ENCODE data around the gene AP1M2. TPM values are rescaled to one million over a fixed set of nuclear protein-coding genes. Genes with fewer than 3 reads are reported as not detected.
A peak's percentile ranks its signal among the peaks of the same experiment; 100 is the strongest.
"Not testable (repeated sequence)": the region's sequence is repeated elsewhere in the genome, so short reads cannot be mapped to it uniquely, and the experiment has no call there.

Gene AP1M2
- total and polyA plus RNA-seq, 7 experiments from 2014 or later: not detected

DNA sequence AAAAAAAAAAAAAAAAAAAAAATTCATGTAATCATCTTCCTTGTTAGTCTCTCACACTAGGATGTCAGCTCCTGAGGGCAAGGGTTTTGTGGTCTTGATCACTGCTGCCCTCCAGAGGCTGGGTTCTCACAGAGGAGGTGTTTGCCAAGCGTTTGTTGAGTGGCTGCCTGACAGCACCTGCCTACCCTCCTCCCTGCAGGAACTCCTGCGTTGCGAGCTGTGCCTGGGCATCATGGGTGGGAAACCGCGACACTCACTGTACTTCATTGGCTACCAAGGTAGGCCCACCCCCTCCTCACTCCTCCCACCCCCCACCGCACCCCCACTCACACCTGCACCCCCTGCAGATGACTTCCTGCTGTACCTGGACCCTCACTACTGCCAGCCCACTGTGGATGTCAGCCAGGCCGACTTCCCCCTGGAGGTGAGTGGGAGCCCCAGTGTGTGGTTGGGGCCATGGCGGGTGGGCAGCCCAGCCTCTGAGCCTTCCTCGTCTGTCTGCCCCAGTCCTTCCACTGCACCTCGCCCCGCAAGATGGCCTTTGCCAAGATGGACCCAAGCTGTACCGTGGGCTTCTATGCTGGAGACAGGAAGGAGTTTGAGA lies 35.3 kb downstream of the AP1M2 start:
- peaks cover 0 to 32% (median 7%) of the 10 kb centered on the region in 5 donors for H3K36me3 Mint-ChIP-seq
- CTCF ChIA-PET: interaction anchor here (0.7 to 2.2 kb wide), 3 partner anchors 19 to 218 kb away, joined by 3 to 6 read pairs (median 5); no protein-coding TSS in a partner anchor

DNA sequence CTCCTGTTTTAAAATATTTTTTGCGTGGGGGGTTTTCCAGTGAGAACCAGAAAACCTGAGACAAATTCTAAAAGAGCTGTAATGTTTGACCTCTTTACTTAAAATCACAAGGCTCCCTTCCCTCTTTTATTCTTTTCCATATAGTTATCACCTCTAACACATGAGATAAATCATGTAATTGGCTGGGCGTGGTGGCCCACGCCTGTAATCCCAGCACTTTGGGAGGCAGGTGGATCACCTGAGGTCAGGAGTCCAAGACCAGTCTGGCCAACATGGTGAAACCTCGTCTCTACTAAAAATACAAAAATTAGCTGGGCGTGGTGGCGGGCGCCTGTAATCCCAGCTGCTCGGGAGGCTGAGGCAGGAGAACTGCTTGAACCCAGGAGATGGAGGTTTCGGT lies 36.1 kb downstream of the AP1M2 start:
- H3K4me3 ChIP-seq (ENCODE audit: low read length); H3K27ac ChIP-seq (ENCODE audit: low read depth, low read length); H3K27me3 Mint-ChIP-seq; H3K27me3 ChIP-seq (ENCODE audit: control insufficient read depth in 2 of 2, insufficient read depth in 2 of 2, low read length in 2 of 2); ATAC-seq; DNase-seq; H3K4me3 Mint-ChIP-seq; H3K9me3 Mint-ChIP-seq; H3K9me3 ChIP-seq (ENCODE audit: control insufficient read depth in 2 of 3, low read length in 3 of 3): not testable (repeated sequence)
- H3K4me1 ChIP-seq (ENCODE audit: control insufficient read depth in 2 of 2, insufficient read depth in 2 of 2, low read length in 2 of 2): peaks cover 41 to 50% of the 10 kb centered on the region in 2 donors
- Mint-ChIP-seq H3K36me3 (peaks cover 0 to 30% (median 7%) of the 10 kb centered on the region in 5 donors), H3K27ac (peak overlapping the region in 6 of 9 donors; percentile 16 to 96 (median 45)), H3K4me1 (peaks cover 22 to 60% (median 38%) of the 10 kb centered on the region in 7 donors)
- intact Hi-C loops (cut with micrococcal nuclease): loop anchor here (1.0 to 5.0 kb wide), 3 partner anchors 41 to 46 kb away; no protein-coding TSS in a partner anchor
- POLR2A ChIA-PET: interaction anchor here (0.6 to 6.8 kb wide), 7 partner anchors 10 to 285 kb away, joined by 3 to 77 read pairs (median 4); partner anchors contain the start of genes CDKN2D, KRI1 and TMED1
- CTCF ChIA-PET: interaction anchor here (0.7 kb wide), 1 partner anchor 218 kb away, joined by 3 read pairs; no protein-coding TSS in a partner anchor
- peaks cover 13 to 75% (median 19%) of the 10 kb centered on the region in 3 experiments for H3K36me3 ChIP-seq (ENCODE audit: control insufficient read depth in 2 of 3, insufficient read depth in 3 of 3, low read length in 3 of 3)

More for the DNA sequence above, 35.3 kb downstream of the AP1M2 start:
- peak overlapping the region in 2 of 10 donors; percentile 25 to 42 for H3K4me3 Mint-ChIP-seq
- DNase-seq (peak in 6 of 9 donors; percentile 23 to 42 (median 35)), ATAC-seq (peak; percentile 24)
- Histone ChIP-seq H3K9me3 (ENCODE audit: control insufficient read depth in 2 of 3, low read length in 3 of 3) (no peaks in the 10 kb centered on the region), H3K36me3 (ENCODE audit: control insufficient read depth in 2 of 3, insufficient read depth in 3 of 3, low read length in 3 of 3) (peaks cover 18 to 79% (median 20%) of the 10 kb centered on the region in 3 experiments), H3K4me3 (ENCODE audit: low read length) (no peak overlapping the region), H3K27me3 (ENCODE audit: control insufficient read depth in 2 of 2, insufficient read depth in 2 of 2, low read length in 2 of 2) (no peaks in the 10 kb centered on the region), H3K27ac (ENCODE audit: low read depth, low read length) (peak overlapping the region; percentile 66), H3K4me1 (ENCODE audit: control insufficient read depth in 2 of 2, insufficient read depth in 2 of 2, low read length in 2 of 2) (peaks cover 41 to 54% of the 10 kb centered on the region in 2 donors)
- H3K4me1 Mint-ChIP-seq: peaks cover 22 to 63% (median 41%) of the 10 kb centered on the region in 7 donors
- POLR2A ChIA-PET: interaction anchor here (0.6 to 6.8 kb wide), 12 partner anchors 9 to 355 kb away, joined by 3 to 77 read pairs (median 4); partner anchors contain the start of genes CDKN2D, KRI1 and TMED1
- H3K27ac Mint-ChIP-seq: peak overlapping the region; percentile 44 to 96 (median 76)
- no peaks in the 10 kb centered on the region for H3K9me3 Mint-ChIP-seq
- H3K27me3 Mint-ChIP-seq: no peaks in the 10 kb centered on the region
- intact Hi-C loops (cut with micrococcal nuclease): loop anchor here (1.0 to 5.0 kb wide), 3 partner anchors 41 to 47 kb away; no protein-coding TSS in a partner anchor

DNA sequence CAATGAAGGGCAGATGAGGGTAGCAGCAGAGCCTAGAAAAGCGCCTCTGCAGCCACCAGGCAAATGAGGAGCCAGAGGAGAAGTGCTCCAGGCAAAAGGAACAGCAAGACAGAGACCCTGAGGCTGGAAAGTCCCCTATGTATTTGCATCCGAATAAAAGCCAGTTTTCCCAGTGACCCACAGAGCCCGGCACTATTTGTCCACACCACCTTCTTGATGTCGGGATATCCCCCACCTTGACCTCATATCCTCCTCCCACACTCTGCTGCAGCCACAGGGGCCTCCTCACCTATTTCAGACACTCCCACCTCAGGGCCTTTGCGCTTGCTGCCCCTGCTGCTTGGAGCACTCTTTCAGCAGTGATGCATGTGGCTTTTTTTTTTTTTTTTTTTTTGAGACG lies 36.8 kb downstream of the AP1M2 start:
- ATAC-seq: no peak
- Mint-ChIP-seq H3K4me1 (peaks cover 24 to 54% (median 31%) of the 10 kb centered on the region in 7 donors), H3K27ac (peak overlapping the region in 4 of 9 donors; percentile 34 to 82 (median 60)), H3K36me3 (peaks cover 0 to 27% (median 7%) of the 10 kb centered on the region in 5 donors), H3K4me3 (peak overlapping the region in 2 of 10 donors; percentile 25 to 45), H3K9me3 (no peaks in the 10 kb centered on the region), H3K27me3 (no peaks in the 10 kb centered on the region)
- Histone ChIP-seq H3K27me3 (ENCODE audit: control insufficient read depth in 2 of 2, insufficient read depth in 2 of 2, low read length in 2 of 2) (no peaks in the 10 kb centered on the region), H3K36me3 (ENCODE audit: control insufficient read depth in 2 of 3, insufficient read depth in 3 of 3, low read length in 3 of 3) (peaks cover 12 to 72% (median 14%) of the 10 kb centered on the region in 3 experiments), H3K27ac (ENCODE audit: low read depth, low read length) (no peak overlapping the region), H3K4me1 (ENCODE audit: control insufficient read depth in 2 of 2, insufficient read depth in 2 of 2, low read length in 2 of 2) (peaks cover 36 to 43% of the 10 kb centered on the region in 2 donors), H3K9me3 (ENCODE audit: control insufficient read depth in 2 of 3, low read length in 3 of 3) (no peaks in the 10 kb centered on the region), H3K4me3 (ENCODE audit: low read length) (no peak overlapping the region)
- ChIA-PET CTCF (no interaction called here), POLR2A (interaction anchor here (0.6 to 9.3 kb wide), 3 partner anchors 17 to 70 kb away, joined by 4 to 126 read pairs (median 77); partner anchors contain the start of genes CDKN2D and KRI1)
- no peak for DNase-seq
- intact Hi-C loops (cut with micrococcal nuclease): loop anchor here (2.0 to 5.0 kb wide), 2 partner anchors 43 to 46 kb away; no protein-coding TSS in a partner anchor

DNA sequence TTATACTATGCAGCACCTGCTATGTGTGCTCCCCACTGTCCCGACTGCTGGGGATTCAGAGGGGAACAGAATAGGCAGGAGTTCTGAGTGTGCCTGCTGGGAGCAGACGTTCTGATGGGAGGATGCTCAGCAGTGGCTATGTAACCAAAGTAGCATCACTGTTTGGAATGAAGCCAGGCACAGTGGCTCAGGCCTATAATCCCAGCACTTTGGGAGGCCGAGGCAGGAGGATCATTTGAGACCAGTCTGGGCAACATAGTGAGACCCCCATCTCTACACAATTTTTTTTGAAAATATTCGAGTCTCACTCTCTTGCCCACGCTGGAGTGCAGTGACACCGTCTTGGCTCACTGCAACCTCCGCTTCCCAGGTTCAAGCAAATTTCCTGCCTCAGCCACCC lies 37.4 kb downstream of the AP1M2 start:
- no peak overlapping the region for H3K4me3 ChIP-seq (ENCODE audit: low read length)
- Mint-ChIP-seq H3K27ac (peak overlapping the region in 1 of 9 donors; percentile 82), H3K4me1 (peaks cover 30 to 53% (median 34%) of the 10 kb centered on the region in 7 donors), H3K36me3 (peaks cover 0 to 29% (median 7%) of the 10 kb centered on the region in 5 donors), H3K9me3 (no peaks in the 10 kb centered on the region), H3K27me3 (no peaks in the 10 kb centered on the region), H3K4me3 (no peak overlapping the region)
- no peaks in the 10 kb centered on the region for H3K27me3 ChIP-seq (ENCODE audit: control insufficient read depth in 2 of 2, insufficient read depth in 2 of 2, low read length in 2 of 2)
- intact Hi-C loops (cut with micrococcal nuclease): loop anchor here (2.0 to 5.0 kb wide), 2 partner anchors 42 to 45 kb away; no protein-coding TSS in a partner anchor
- H3K4me1 ChIP-seq (ENCODE audit: control insufficient read depth in 2 of 2, insufficient read depth in 2 of 2, low read length in 2 of 2): peaks cover 36 to 43% of the 10 kb centered on the region in 2 donors
- CTCF ChIA-PET: no interaction called here
- no peak for ATAC-seq
- POLR2A ChIA-PET: interaction anchor here (9.3 kb wide), 1 partner anchor 17 kb away, joined by 126 read pairs; the partner anchor contains the start of genes CDKN2D and KRI1
- peaks cover 8 to 66% (median 10%) of the 10 kb centered on the region in 3 experiments for H3K36me3 ChIP-seq (ENCODE audit: control insufficient read depth in 2 of 3, insufficient read depth in 3 of 3, low read length in 3 of 3)
- H3K9me3 ChIP-seq (ENCODE audit: control insufficient read depth in 2 of 3, low read length in 3 of 3): no peaks in the 10 kb centered on the region
- H3K27ac ChIP-seq (ENCODE audit: low read depth, low read length): no peak overlapping the region
- DNase-seq: no peak

DNA sequence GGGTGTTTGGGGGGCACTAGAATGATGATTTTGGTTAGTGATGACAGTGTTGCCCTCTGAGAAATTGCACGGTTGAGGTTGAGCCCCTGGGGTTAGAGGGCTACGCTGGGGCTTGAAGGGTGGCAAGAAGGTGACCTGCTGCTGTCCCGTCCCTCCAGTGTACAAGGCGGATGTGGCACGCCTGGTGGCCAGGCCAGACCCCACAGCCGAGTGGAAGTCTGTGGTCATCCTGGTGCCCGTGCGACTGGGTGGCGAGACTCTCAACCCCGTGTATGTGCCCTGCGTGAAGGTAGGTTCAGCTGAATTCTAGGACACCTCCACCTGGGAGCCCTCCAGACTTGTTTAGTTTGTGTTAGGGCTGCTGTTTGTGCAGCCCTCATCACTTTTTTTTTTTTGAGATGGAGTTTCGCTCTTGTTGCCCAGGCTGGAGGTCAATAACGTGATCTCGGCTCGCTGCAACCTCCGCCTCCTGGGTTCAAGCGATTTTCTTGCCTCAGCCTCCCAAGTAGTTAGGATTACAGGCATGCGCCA lies 38.3 kb downstream of the AP1M2 start:
- H3K27me3 Mint-ChIP-seq: no peaks in the 10 kb centered on the region
- intact Hi-C loops (cut with micrococcal nuclease): no loop called here
- DNase-seq: no peak
- Histone ChIP-seq H3K27me3 (ENCODE audit: control insufficient read depth in 2 of 2, insufficient read depth in 2 of 2, low read length in 2 of 2) (no peaks in the 10 kb centered on the region), H3K4me3 (ENCODE audit: low read length) (no peak overlapping the region), H3K36me3 (ENCODE audit: control insufficient read depth in 2 of 3, insufficient read depth in 3 of 3, low read length in 3 of 3) (peaks cover 7 to 65% (median 7%) of the 10 kb centered on the region in 3 experiments), H3K9me3 (ENCODE audit: control insufficient read depth in 2 of 3, low read length in 3 of 3) (no peaks in the 10 kb centered on the region), H3K27ac (ENCODE audit: low read depth, low read length) (no peak overlapping the region), H3K4me1 (ENCODE audit: control insufficient read depth in 2 of 2, insufficient read depth in 2 of 2, low read length in 2 of 2) (peaks cover 33 to 37% of the 10 kb centered on the region in 2 donors)
- H3K4me1 Mint-ChIP-seq: peaks cover 21 to 46% (median 28%) of the 10 kb centered on the region in 7 donors
- peak overlapping the region in 1 of 10 donors; percentile 14 for H3K4me3 Mint-ChIP-seq
- CTCF ChIA-PET: no interaction called here
- H3K27ac Mint-ChIP-seq: peak overlapping the region in 5 of 9 donors; percentile 8 to 65 (median 25)
- peaks cover 0 to 28% (median 4%) of the 10 kb centered on the region in 5 donors for H3K36me3 Mint-ChIP-seq
- POLR2A ChIA-PET: interaction anchor here (9.3 kb wide), 1 partner anchor 18 kb away, joined by 126 read pairs; the partner anchor contains the start of genes CDKN2D and KRI1
- no peaks in the 10 kb centered on the region for H3K9me3 Mint-ChIP-seq
- no peak for ATAC-seq

DNA sequence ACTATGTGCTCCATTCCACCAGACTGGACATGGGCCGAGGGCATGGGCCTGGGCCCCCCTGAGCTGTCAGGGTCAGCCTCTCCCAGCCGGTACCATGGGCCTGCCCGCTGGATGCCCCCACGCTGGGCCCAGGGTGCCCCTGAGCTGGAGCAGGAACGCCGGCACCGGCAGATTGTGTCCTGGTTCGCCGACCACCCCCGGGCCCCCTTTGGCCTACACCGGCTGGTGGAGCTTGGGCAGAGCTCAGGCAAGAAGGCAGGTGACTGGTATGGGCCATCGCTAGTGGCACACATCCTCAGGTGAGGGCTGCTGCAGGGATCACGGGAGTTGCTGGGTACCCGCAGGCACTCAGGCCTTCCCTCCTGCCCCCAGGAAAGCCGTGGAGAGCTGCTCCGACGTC lies 40.3 kb downstream of the AP1M2 start:
- peaks cover 8 to 35% (median 18%) of the 10 kb centered on the region in 7 donors for H3K4me1 Mint-ChIP-seq
- H3K4me3 Mint-ChIP-seq: no peak overlapping the region
- H3K27ac ChIP-seq (ENCODE audit: low read depth, low read length): no peak overlapping the region
- peaks cover 0 to 14% (median 4%) of the 10 kb centered on the region in 5 donors for H3K36me3 Mint-ChIP-seq
- peaks cover 19 to 21% of the 10 kb centered on the region in 2 donors for H3K4me1 ChIP-seq (ENCODE audit: control insufficient read depth in 2 of 2, insufficient read depth in 2 of 2, low read length in 2 of 2)
- ChIA-PET POLR2A (interaction anchor here (1.4 to 9.3 kb wide), 3 partner anchors 10 to 20 kb away, joined by 3 to 126 read pairs (median 8); partner anchors contain the start of genes CDKN2D and KRI1), CTCF (interaction anchor here (1.1 kb wide), 2 partner anchors 170 to 318 kb away, joined by 3 to 6 read pairs; no protein-coding TSS in a partner anchor)
- no peaks in the 10 kb centered on the region for H3K9me3 Mint-ChIP-seq
- H3K27me3 ChIP-seq (ENCODE audit: control insufficient read depth in 2 of 2, insufficient read depth in 2 of 2, low read length in 2 of 2): no peaks in the 10 kb centered on the region
- H3K4me3 ChIP-seq (ENCODE audit: low read length): no peak overlapping the region
- ATAC-seq (no peak), DNase-seq (no peak)
- H3K9me3 ChIP-seq (ENCODE audit: control insufficient read depth in 2 of 3, low read length in 3 of 3): no peaks in the 10 kb centered on the region
- H3K27ac Mint-ChIP-seq: peak overlapping the region in 1 of 9 donors; percentile 28
- peaks cover 0 to 49% (median 0%) of the 10 kb centered on the region in 3 experiments for H3K36me3 ChIP-seq (ENCODE audit: control insufficient read depth in 2 of 3, insufficient read depth in 3 of 3, low read length in 3 of 3)
- intact Hi-C loops (cut with micrococcal nuclease): no loop called here
- peaks cover 0 to 2% (median 0%) of the 10 kb centered on the region in 5 donors for H3K27me3 Mint-ChIP-seq

All from naive thymus-derived CD4-positive, alpha-beta T cell (primary cell).